ENCODE data around the gene AWAT2. TPM values are rescaled to one million over a fixed set of nuclear protein-coding genes. Genes with fewer than 3 reads are reported as not detected.

AWAT2 gene
- total and polyA plus RNA-seq, 7 donors: 0.60 TPM; not detected in 6

GRCh38 chrX:70026851-70027200 is 22.9 kb downstream of the AWAT2 start:
- intact Hi-C loops (cut with DNase I): no loop called here

GRCh38 chrX:70026112-70026850 is 23.5 kb downstream of the AWAT2 start:
- intact Hi-C loops (cut with DNase I): no loop called here
- no peak for TF ChIP-seq POLR2AphosphoS5 (IDR thresholded peaks at IDR 0.05)
- TF ChIP-seq, protein P1, sequence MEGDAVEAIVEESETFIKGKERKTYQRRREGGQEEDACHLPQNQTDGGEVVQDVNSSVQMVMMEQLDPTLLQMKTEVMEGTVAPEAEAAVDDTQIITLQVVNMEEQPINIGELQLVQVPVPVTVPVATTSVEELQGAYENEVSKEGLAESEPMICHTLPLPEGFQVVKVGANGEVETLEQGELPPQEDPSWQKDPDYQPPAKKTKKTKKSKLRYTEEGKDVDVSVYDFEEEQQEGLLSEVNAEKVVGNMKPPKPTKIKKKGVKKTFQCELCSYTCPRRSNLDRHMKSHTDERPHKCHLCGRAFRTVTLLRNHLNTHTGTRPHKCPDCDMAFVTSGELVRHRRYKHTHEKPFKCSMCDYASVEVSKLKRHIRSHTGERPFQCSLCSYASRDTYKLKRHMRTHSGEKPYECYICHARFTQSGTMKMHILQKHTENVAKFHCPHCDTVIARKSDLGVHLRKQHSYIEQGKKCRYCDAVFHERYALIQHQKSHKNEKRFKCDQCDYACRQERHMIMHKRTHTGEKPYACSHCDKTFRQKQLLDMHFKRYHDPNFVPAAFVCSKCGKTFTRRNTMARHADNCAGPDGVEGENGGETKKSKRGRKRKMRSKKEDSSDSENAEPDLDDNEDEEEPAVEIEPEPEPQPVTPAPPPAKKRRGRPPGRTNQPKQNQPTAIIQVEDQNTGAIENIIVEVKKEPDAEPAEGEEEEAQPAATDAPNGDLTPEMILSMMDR (IDR thresholded peaks at IDR 0.05): no peak
- TF ChIP-seq EP300 (IDR thresholded peaks at IDR 0.05): no peak
- TF ChIP-seq POLR2A (IDR thresholded peaks at IDR 0.05): no peak
- 48 to 73% methylated on average over 1 of the region's 1 CpG for WGBS, 2 donors
- no peaks in the 10 kb centered on the region for H3K36me3 ChIP-seq
- H3K4me3 ChIP-seq: no peak overlapping the region
- H3K9me3 ChIP-seq: no peaks in the 10 kb centered on the region
- no peak overlapping the region for H3K27ac ChIP-seq
- H3K27me3 ChIP-seq: no peaks in the 10 kb centered on the region
- no peaks in the 10 kb centered on the region for H3K4me1 ChIP-seq
- no peak for DNase-seq

More at GRCh38 chrX:70026851-70027200, 22.9 kb downstream of the AWAT2 start:
- Histone ChIP-seq H3K36me3 (no peaks in the 10 kb centered on the region), H3K27ac (no peak overlapping the region), H3K27me3 (no peaks in the 10 kb centered on the region), H3K4me1 (no peaks in the 10 kb centered on the region), H3K4me3 (no peak overlapping the region), H3K9me3 (no peaks in the 10 kb centered on the region)
- 62 to 80% methylated on average over 4 of the region's 4 CpGs for WGBS, 2 donors
- DNase-seq: no peak
- TF ChIP-seq POLR2A (IDR thresholded peaks at IDR 0.05): no peak
- no peak for TF ChIP-seq POLR2AphosphoS5 (IDR thresholded peaks at IDR 0.05)
- TF ChIP-seq, protein P1 (IDR thresholded peaks at IDR 0.05): no peak
- no peak for TF ChIP-seq EP300 (IDR thresholded peaks at IDR 0.05)

- no peak overlapping the region for H3K27ac ChIP-seq
- intact Hi-C loops (cut with DNase I): no loop called here
- H3K9me3 ChIP-seq: no peaks in the 10 kb centered on the region
- H3K4me3 ChIP-seq: no peak overlapping the region
- H3K36me3 ChIP-seq: no peaks in the 10 kb centered on the region
- no peaks in the 10 kb centered on the region for H3K4me1 ChIP-seq
- no peaks in the 10 kb centered on the region for H3K27me3 ChIP-seq
- 35 to 66% methylated on average over 1 of the region's 1 CpG for WGBS, 2 donors
- DNase-seq: no peak
- TF ChIP-seq POLR2A (IDR thresholded peaks at IDR 0.05): no peak
- TF ChIP-seq POLR2AphosphoS5 (IDR thresholded peaks at IDR 0.05): no peak
- no peak for TF ChIP-seq EP300 (IDR thresholded peaks at IDR 0.05)
- TF ChIP-seq, protein P1 (IDR thresholded peaks at IDR 0.05): no peak
Measured at GRCh38 chrX:70025464-70025863, 24.3 kb downstream of the AWAT2 start.

DNA sequence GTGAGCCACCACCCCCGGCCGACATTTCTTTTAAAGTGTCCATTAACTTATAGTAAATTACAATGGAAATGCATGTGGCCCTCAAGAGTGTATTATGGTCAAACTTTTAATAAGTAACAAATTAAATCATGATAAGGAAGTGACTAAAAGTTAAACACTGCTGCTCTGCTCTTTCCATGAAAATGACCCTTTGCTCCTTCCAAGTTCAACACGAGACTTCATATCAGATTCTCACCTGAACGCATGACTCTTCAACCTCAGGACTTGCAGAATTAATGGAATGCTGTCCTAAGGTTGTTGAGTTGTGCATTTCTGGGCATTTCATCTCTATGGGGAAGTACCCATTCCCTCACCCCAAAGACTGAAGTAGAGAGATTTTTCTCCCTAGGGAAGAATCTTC is 27.1 kb downstream of the AWAT2 start:
- no peaks in the 10 kb centered on the region for H3K27me3 ChIP-seq
- TF ChIP-seq POLR2AphosphoS5 (IDR thresholded peaks at IDR 0.05) (no peak), EP300 (IDR thresholded peaks at IDR 0.05) (no peak), POLR2A (IDR thresholded peaks at IDR 0.05) (no peak)
- TF ChIP-seq, protein P1 (IDR thresholded peaks at IDR 0.05): no peak
- H3K9me3 ChIP-seq: no peaks in the 10 kb centered on the region
- DNase-seq: no peak
- no peaks in the 10 kb centered on the region for H3K4me1 ChIP-seq
- intact Hi-C loops (cut with DNase I): no loop called here
- WGBS, 2 donors: 56 to 80% methylated on average over 4 of the region's 4 CpGs
- H3K27ac ChIP-seq: no peak overlapping the region
- no peak overlapping the region for H3K4me3 ChIP-seq
- H3K36me3 ChIP-seq: no peaks in the 10 kb centered on the region

- no peaks in the 10 kb centered on the region for H3K9me3 ChIP-seq
- H3K27me3 ChIP-seq: no peaks in the 10 kb centered on the region
- no peaks in the 10 kb centered on the region for H3K4me1 ChIP-seq
- no peak overlapping the region for H3K27ac ChIP-seq
- no peak overlapping the region for H3K4me3 ChIP-seq
- no peak for TF ChIP-seq POLR2A (IDR thresholded peaks at IDR 0.05)
- TF ChIP-seq POLR2AphosphoS5 (IDR thresholded peaks at IDR 0.05): no peak
- TF ChIP-seq, protein P1 (IDR thresholded peaks at IDR 0.05): no peak
- no peak for TF ChIP-seq EP300 (IDR thresholded peaks at IDR 0.05)
- H3K36me3 ChIP-seq: no peaks in the 10 kb centered on the region
- no peak for DNase-seq
- 84 to 95% methylated on average over 2 of the region's 2 CpGs for WGBS, 2 donors
- intact Hi-C loops (cut with DNase I): no loop called here
Measured at GRCh38 chrX:70016513-70016912, 33.2 kb downstream of the AWAT2 start.
